ENCODE data around the gene EFCAB8.
"Not testable (repeated sequence)": the region's sequence is repeated elsewhere in the genome, so short reads cannot be mapped to it uniquely, and the experiment has no call there.

EFCAB8 gene

GRCh38 chr20:32960849-32961731, 102.4 kb downstream of the EFCAB8 start:
- DNase-seq, result no peak

DNA sequence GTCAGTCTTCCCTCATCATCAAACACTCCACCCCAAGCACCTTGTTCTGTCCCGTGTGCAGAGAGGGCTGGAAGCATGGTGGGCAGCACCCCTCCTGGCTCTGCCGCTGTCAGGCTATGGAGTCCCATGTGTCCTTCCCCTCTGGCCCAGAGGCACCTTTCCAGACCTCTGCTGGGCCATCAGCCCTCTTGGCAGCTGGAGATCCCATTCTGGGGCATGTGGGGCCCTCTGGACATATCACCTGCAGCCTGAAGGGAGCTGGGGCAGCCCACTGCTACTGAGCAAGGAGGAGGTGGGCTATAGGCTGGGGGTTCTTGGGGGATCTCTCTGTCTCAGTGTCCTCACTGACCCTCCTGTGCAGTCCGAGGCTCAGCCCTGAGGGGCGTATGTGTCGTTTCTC, 103.3 kb downstream of the EFCAB8 start:
- DNase-seq, result no peak

DNA sequence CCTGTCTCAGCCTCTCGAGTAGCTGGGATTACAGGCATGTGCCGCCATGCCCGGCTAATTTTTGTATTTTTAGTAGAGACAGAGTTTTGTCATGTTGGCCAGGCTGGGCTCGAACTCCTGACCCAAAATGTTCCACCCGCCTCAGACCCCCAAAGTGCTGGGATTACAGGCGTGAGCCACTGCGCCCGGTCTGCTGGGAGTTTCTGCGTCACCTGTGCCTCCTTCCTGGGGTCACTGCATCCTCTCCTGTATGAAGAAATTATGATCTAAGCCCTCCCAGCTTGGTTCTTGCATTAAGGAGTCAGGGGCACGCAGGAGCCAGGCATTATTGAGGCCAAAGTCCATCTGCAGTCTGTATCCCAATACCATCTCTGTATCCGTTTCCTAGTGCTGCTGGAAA, 103.9 kb downstream of the EFCAB8 start:
- not testable (repeated sequence) for DNase-seq

DNA sequence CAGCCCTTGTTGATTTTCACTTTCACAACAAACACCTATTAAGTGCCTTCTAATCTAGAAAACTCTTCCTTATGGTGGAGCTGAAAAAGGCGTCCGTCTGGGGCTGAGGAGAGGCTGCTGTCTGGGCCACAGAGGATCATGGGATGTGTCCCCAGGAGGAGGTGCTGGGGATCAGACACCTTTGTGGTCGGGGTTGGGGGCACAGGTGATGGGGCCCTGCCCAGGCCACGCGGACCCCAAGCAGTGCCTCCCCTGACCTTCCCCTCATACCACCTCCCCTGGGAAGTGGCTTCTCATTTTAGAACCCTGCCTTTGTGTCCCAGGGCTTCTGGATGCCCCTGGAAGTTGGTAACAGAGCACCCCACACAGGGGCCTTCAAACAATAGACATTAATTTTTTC, 104.5 kb downstream of the EFCAB8 start:
- no peak for DNase-seq

GRCh38 chr20:32964575-32964974, 105.9 kb downstream of the EFCAB8 start:
- DNase-seq, result no peak

GRCh38 chr20:32965115-32965514, 106.4 kb downstream of the EFCAB8 start:
- no peak for DNase-seq

GRCh38 chr20:32965581-32966373, 107.1 kb downstream of the EFCAB8 start:
- no peak for DNase-seq

- DNase-seq, result no peak
Measured at GRCh38 chr20:32966382-32966781, 107.7 kb downstream of the EFCAB8 start.

DNA sequence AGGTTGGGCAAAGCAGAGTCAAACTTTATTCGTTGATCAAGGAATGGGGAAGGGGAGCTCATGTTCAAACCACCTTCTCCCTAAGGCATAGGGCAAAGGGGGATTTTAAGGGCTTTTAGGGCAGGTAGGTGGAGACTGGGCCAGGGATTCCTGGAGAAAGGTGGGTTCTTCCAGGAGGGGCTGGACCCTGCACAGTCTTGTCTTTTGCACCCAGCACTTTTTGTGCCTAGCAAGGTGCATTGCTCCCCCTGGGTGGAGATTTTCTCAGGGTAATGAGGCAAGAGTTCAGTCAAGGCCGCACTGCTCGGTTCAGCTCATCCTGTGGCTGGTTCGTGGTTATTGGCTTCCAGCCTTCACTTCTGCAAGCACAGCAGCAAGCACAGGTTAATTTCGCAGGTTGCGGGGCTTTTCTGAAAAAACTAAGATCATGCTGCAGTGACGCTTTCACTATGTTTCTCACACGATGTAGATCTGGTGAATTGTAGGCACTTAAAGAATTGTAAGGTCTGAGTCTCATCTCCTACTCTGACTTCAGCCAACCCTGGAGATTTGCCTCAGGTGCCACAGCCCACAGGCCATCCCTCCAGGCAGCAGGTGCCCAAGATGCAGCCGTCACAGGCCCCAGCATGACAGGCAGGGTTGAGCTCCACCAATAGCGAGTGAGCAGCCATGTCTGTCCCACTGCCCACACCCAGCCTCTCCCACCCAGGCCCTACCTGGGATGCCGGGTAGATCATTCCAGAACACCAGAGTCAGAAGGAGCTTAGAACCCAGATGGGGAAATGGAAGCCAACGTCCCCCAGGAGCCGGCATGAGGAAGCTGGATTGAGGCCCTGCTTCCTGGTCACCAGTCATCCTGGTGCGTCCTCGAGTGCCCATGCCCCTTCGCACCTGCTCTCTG, 108.4 kb downstream of the EFCAB8 start:
- no peak for DNase-seq

DNA sequence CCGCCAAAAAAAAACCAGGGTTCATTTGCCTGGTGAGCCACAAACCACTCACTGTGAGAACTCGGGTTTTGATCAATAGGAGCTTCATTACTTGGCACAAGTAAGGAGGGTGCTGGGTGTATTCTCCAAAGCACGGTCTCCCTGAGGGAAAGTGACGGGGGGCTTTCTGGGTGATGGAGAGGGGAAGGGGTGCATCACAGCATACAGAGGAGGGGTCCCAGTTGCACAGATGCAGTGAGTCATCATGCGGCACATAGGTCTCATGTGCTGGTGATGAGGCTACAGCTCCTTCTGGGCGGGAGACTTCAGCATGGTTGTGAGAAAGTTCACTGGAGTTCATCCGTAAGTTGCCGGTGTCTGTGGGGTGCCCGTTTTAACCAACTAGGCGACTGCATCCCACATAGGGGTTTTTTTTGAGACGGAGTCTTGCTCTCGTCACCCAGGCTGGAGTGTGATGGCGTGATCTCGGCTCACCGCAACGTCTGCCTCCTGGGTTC, 109.3 kb downstream of the EFCAB8 start:
- no peak for DNase-seq

DNA sequence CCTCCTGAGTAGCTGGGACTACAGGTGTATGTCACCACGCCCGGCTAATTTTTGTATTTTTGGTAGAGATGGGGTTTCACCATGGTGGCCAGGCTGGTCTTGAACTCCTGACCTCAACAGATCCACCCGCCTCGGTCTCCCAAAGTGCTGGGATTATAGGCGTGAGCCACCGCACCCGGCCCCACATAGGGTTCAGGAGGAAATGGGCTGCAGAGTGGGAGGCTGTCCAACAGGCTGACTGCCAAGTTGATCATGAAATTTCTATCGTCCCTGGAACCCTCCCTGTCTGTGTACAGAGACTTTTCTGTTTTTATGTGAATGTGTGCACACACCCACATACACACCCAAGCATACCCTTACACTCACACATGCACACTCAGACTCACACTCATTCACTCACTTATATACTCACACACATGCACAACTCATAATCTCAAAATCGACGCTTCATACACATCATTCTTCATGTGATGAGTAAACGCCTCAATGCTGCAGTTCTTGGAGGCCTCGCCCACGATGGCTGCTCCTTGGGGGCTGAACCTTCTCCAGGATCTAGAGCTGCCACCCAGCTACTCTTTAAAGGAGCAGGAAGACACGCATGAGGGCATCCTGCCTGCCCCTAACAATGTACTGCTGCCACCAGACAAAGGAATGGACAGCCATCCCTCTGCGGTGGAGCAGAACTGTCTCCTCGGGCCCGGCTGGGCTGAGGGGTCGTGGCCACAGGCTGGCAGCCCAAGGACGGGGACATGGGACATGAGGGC, 109.9 kb downstream of the EFCAB8 start:
- DNase-seq, result no peak

DNA sequence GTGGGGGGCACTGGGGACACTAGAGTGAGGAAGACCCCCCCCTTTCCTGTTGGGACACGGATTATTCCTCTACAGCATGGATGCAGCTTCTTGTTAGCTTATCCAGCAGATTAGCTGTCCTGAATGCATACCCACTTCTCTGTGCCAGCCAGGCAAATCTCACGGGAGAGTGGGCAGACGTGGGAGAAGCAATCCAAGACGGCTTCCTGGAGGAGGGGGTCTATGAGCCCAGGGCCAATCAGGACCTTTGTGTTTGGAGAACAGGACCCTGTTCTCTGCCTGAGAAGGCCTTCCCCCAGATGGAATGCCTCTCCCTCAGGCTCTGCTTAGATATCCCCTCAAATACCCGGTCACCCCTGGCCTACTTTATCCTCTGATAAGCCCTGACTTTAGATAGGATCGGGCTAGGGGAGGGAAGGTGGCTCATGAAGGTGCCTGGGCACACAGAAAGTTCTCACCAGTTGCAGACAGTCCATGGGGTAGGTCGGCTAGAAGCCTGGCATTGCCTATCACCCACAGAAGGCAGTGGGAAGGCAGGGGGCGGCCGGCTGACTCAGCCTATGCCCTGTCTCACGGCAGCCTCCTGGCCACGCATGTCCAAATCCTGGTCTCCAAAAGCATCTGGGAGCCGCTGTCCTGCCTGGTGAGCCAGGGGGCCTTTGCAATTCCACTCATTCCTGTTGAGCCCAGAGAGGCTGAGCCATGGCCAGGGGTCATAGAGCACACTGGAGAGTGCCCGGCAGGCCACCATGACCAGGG, 110.8 kb downstream of the EFCAB8 start:
- DNase-seq, result no peak

- DNase-seq, result no peak
Measured at GRCh38 chr20:32970115-32970972, 111.6 kb downstream of the EFCAB8 start.

GRCh38 chr20:32970973-32971300, 112.2 kb downstream of the EFCAB8 start:
- DNase-seq, result no peak

GRCh38 chr20:32971703-32972161, 113.0 kb downstream of the EFCAB8 start:
- DNase-seq, result no peak

GRCh38 chr20:32972181-32973076, 113.7 kb downstream of the EFCAB8 start:
- DNase-seq, result no peak

DNA sequence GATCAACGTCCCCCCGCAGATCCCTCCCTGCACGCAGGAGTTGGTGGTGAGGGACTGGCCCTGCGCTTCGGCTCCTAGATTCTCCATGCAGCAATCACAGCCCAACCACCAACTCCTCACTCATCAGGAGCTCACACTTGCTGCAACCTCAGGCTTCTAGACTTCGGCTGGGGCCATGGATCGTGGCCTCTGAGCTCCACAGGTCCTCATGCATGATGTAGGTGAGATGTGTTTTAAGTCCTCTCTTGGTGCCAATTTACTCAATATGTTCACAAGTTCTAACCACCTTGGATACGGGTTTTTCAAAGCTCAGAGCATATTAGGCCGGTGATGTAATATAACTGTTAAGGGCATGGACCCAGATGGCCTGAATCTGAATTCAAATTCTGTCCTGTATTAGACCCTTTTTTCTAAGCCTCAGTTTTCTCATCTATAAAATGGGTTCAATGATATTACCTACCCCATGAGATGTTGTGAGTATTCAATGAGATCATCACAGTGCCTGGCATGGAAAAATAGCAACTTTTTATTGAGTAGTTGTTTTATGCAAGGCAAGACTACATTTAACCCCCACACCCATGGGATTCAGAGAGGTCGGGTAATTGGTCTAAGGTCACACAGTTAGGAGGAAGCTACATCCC, 114.5 kb downstream of the EFCAB8 start:
- no peak for DNase-seq

DNA sequence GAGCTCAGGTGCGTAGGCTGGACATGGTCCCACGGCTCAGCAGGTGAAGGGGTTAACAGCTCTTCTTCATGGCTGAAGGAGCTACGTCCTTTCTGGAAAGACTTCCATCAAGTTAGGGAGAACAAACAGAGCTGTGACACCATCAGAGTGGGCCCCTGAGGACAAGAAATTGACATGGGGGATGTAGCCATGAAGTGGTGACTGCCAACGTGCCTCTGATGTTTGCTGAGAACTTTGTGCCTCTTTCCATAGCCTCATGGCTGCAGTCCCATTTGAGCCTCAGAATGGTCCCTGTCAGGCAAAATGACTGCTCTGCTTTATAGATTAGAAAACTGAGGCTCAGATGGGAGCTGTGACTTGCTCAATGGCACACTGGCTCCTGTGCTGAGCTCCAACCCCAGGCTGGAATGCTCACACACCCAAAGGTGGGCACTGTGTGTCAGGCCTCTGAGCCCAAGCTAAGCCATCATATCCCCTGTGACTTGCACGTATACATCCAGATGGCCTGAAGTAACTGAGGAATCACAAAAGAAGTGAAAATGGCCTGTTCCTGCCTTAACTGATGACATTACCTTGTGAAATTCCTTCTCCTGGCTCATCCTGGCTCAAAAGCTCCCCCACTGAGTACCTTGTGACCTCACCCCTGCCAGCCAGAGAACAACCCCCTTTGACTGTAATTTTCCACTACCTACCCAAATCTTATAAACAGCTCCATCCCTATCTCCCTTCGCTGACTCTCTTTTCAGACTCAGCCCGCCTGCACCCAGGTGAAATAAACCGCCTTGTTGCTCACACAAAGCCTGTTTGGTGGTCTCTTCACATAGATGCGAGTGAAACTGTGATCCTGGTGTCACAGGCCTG, 115.7 kb downstream of the EFCAB8 start:
- not testable (repeated sequence) for DNase-seq

Data from DMS 273 treated with DMSO at 0.1 percent for 48 hours (cell line).